NAMALWA (cell line): ENCODE results near the gene PRDM15.
"Not testable (repeated sequence)": the region's sequence is repeated elsewhere in the genome, so short reads cannot be mapped to it uniquely, and the experiment has no call there.

Experiments used
- DNase-seq: peaks from one replicate; pipeline ENCODE4 v3.0.0-alpha.2; 2015; ENCODE audit warnings: low spot score

The PRDM15 gene

GRCh38 chr21:41805643-41806042, 73.5 kb downstream of the PRDM15 start:
- no peak for DNase-seq

- no peak for DNase-seq
Measured at GRCh38 chr21:41805038-41805437, 74.1 kb downstream of the PRDM15 start.

- DNase-seq: no peak
Measured at GRCh38 chr21:41804381-41804780, 74.8 kb downstream of the PRDM15 start.

- no peak for DNase-seq
Measured at GRCh38 chr21:41803316-41803715, 75.8 kb downstream of the PRDM15 start.

- no peak for DNase-seq
Measured at GRCh38 chr21:41802684-41803083, 76.5 kb downstream of the PRDM15 start.

- no peak for DNase-seq
Measured at GRCh38 chr21:41802198-41802584, 77.0 kb downstream of the PRDM15 start.

- DNase-seq: no peak
Measured at GRCh38 chr21:41801321-41802197, 77.6 kb downstream of the PRDM15 start.

GRCh38 chr21:41800425-41801320, 78.5 kb downstream of the PRDM15 start:
- DNase-seq: no peak

GRCh38 chr21:41799763-41800162, 79.4 kb downstream of the PRDM15 start:
- DNase-seq: no peak

GRCh38 chr21:41798326-41798725, 80.8 kb downstream of the PRDM15 start:
- DNase-seq: no peak

GRCh38 chr21:41796476-41797080, 82.6 kb downstream of the PRDM15 start:
- DNase-seq: no peak

GRCh38 chr21:41795726-41796125, 83.4 kb downstream of the PRDM15 start:
- DNase-seq: no peak

- DNase-seq: no peak
Measured at GRCh38 chr21:41794600-41794999, 84.5 kb downstream of the PRDM15 start.

GRCh38 chr21:41792711-41793110, 86.4 kb downstream of the PRDM15 start:
- DNase-seq: no peak

- no peak for DNase-seq
Measured at GRCh38 chr21:41786509-41786987, 92.6 kb downstream of the PRDM15 start.

- not testable (repeated sequence) for DNase-seq
Measured at GRCh38 chr21:41785262-41785661, 93.9 kb downstream of the PRDM15 start.

- DNase-seq: no peak
Measured at GRCh38 chr21:41784456-41785102, 94.6 kb downstream of the PRDM15 start.

GRCh38 chr21:41783476-41784180, 95.5 kb downstream of the PRDM15 start:
- DNase-seq: no peak

- DNase-seq: no peak
Measured at GRCh38 chr21:41781050-41781410, 98.1 kb downstream of the PRDM15 start.

GRCh38 chr21:41780337-41781049, 98.7 kb downstream of the PRDM15 start:
- no peak for DNase-seq

- DNase-seq: no peak
Measured at GRCh38 chr21:41779659-41780058, 99.5 kb downstream of the PRDM15 start.
